Measurements from ENCODE around the gene ITIH4. TPM values are rescaled to one million over a fixed set of nuclear protein-coding genes. Genes with fewer than 3 reads are reported as not detected.

The ITIH4 gene
- total and polyA plus RNA-seq, 2 of the 13 experiments (the other 11 are each of a cell fraction or from before 2014, with no cell fraction given), result 2.7 to 5.3 TPM

DNA sequence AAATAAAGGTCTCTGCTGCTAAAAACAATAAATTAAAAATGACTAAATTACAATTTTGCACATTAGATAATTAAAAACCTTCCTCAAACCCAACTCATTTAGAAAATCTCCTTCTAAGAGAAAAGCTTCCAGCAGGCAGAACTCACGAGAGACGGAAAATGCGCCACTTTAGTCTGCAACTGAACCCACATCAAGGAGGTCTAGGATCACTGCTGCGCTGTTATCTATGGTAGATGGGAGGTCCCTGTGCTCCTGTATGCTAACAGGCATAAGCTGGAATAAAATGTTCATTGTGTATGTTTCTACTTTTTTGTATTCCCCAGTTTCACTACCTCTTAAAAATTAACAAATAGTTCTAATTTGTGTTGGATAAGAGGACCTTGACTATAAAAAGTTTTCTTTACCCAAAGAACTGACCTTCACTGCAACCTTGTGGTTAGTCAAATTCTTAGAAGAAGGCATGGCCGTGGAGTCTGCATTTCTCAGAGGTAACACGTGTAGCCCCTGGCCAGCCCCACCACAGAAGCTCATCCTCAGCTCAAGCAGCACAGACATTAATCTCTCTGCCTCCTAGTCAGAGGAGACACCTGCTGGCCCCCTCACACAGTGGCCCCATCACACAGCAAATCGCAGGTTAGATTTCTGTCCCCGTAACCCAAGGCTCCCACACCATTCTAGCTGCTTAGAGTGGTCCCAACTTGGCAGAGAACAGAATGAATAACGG, 44.6 kb upstream of the ITIH4 start (continued):
- TF ChIP-seq ZNF383 (CRISPR knock-in tag; IDR thresholded peaks at IDR 0.05; ENCODE audit: borderline replicate concordance), result no peak

- BruUV-seq (replicated peaks), result no TSS peak
- no peak for ATAC-seq
- Histone ChIP-seq H3K4me1 (ENCODE audit: insufficient read depth, low read length) (peaks cover 36% of the 10 kb centered on the region), H3K27me3 (ENCODE audit: control insufficient read depth in 1 of 2, insufficient read depth in 2 of 2, low read length in 2 of 2) (no peaks in the 10 kb centered on the region), H2AFZ (ENCODE audit: low read length) (no peak overlapping the region), H3K79me2 (ENCODE audit: insufficient read depth, low read length) (no peaks in the 10 kb centered on the region), H3K4me3 (replicated peaks in 1 of 3; ENCODE audit: insufficient read depth in 1 of 3, low read depth in 2 of 3, low read length in 3 of 3) (no peak overlapping the region), H3K4me2 (ENCODE audit: low read depth, low read length) (no peak overlapping the region), H3K9me3 (ENCODE audit: low read length) (no peaks in the 10 kb centered on the region), H3K27ac (ENCODE audit: extremely low read length, insufficient read depth, low read length) (no peak overlapping the region), H3K36me3 (replicated peaks in 1 of 2; ENCODE audit: control insufficient read depth in 1 of 2, insufficient read depth in 2 of 2, low read length in 2 of 2) (0 out of 5 replicates have a peak, but pooled peaks cover 0 to 3% of the 10 kb centered on the region in 2 experiments), H3K9ac (ENCODE audit: insufficient read depth, low read depth, low read length) (no peak overlapping the region), H4K20me1 (ENCODE audit: insufficient read depth, low read length) (no peaks in the 10 kb centered on the region)
- FAIRE-seq, result no peak
- in situ Hi-C loops (cut with HindIII; ENCODE audit: extremely low pct_ligation_motif_present, low pct_unique_long_range_greater_than_20kb) (no loop called here), intact Hi-C loops (cut with micrococcal nuclease; ENCODE audit: unreplicated experiment) (no loop called here)
- WGBS (ENCODE audit: low lambda C conversion rate), result 96% methylated on average over 5 of the region's 5 CpGs
- ChIA-PET POLR2A (no interaction called here), CTCF (ENCODE audit: low intra/inter-chr PET ratio, low total read pairs) (no interaction called here)
- no peak for DNase-seq (ENCODE audit: low spot score)
- TF ChIP-seq RAD51 (IDR thresholded peaks at IDR 0.05; ENCODE audit: borderline replicate concordance), result no peak
- no peak for TF ChIP-seq TFDP2 (CRISPR knock-in tag; IDR thresholded peaks at IDR 0.05)
- no peak for TF ChIP-seq HOXA3 (CRISPR knock-in tag; IDR thresholded peaks at IDR 0.05)
- TF ChIP-seq CBX2 (IDR thresholded peaks at IDR 0.05; ENCODE audit: low read depth, low read length), result no peak
- no peak for TF ChIP-seq CBX2 (CRISPR knock-in tag; IDR thresholded peaks at IDR 0.05; ENCODE audit: low read depth)
- no peak for TF ChIP-seq ELF4 (CRISPR knock-in tag; IDR thresholded peaks at IDR 0.05; ENCODE audit: borderline replicate concordance)
- TF ChIP-seq ZNF335 (CRISPR knock-in tag; IDR thresholded peaks at IDR 0.05), result no peak
- no peak for TF ChIP-seq ZFY (CRISPR knock-in tag; IDR thresholded peaks at IDR 0.05)
- TF ChIP-seq STAT6 (CRISPR knock-in tag; IDR thresholded peaks at IDR 0.05; ENCODE audit: borderline replicate concordance), result no peak
- TF ChIP-seq ZNF615 (CRISPR knock-in tag; IDR thresholded peaks at IDR 0.05; ENCODE audit: borderline replicate concordance), result no peak
- no peak for TF ChIP-seq MAFG (CRISPR knock-in tag; IDR thresholded peaks at IDR 0.05)
- TF ChIP-seq, protein P1, sequence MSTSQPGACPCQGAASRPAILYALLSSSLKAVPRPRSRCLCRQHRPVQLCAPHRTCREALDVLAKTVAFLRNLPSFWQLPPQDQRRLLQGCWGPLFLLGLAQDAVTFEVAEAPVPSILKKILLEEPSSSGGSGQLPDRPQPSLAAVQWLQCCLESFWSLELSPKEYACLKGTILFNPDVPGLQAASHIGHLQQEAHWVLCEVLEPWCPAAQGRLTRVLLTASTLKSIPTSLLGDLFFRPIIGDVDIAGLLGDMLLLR (CRISPR knock-in tag; IDR thresholded peaks at IDR 0.05), result no peak
- TF ChIP-seq SNAPC2 (CRISPR knock-in tag; IDR thresholded peaks at IDR 0.05), result no peak
- no peak for TF ChIP-seq KDM3A (CRISPR knock-in tag; IDR thresholded peaks at IDR 0.05; ENCODE audit: low read depth)
- TF ChIP-seq, protein P2, sequence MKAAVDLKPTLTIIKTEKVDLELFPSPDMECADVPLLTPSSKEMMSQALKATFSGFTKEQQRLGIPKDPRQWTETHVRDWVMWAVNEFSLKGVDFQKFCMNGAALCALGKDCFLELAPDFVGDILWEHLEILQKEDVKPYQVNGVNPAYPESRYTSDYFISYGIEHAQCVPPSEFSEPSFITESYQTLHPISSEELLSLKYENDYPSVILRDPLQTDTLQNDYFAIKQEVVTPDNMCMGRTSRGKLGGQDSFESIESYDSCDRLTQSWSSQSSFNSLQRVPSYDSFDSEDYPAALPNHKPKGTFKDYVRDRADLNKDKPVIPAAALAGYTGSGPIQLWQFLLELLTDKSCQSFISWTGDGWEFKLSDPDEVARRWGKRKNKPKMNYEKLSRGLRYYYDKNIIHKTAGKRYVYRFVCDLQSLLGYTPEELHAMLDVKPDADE (CRISPR knock-in tag; IDR thresholded peaks at IDR 0.05), result no peak
These were observed 43.8 kb upstream of the ITIH4 start for GRCh38 chr3:52874160-52874701.

Measured in HepG2 (cell line).